K562 (cell line): Measurements from ENCODE around the gene GAL3ST1. TPM values are rescaled to one million over a fixed set of nuclear protein-coding genes. Genes with fewer than 3 reads are reported as not detected.

Experiments used
- BCOR ChIP-seq: fragments of 450-650 bp; IDR thresholded peaks from 2 replicates; pipeline ENCODE4 v1.6.1; 2016
- CBFB ChIP-seq: sonication (generic); formaldehyde crosslinking; IDR thresholded peaks from 2 replicates; pipeline ENCODE4 v1.4.0; 2020; ENCODE audit warnings: mild to moderate bottlenecking, missing genetic modification reagents
- CREB3 ChIP-seq: fragments of 450-650 bp; conservative IDR thresholded peaks from 2 replicates; pipeline ENCODE4 v1.6.1; 2016; ENCODE audit warnings: missing genetic modification characterization, low read depth, mild to moderate bottlenecking, missing compliant biosample characterization, moderate library complexity
- E4F1 ChIP-seq: fragments of 250-450 bp; sonication (Bioruptor Pico); IDR thresholded peaks from 2 replicates; pipeline ENCODE4 v1.5.0; 2021; ENCODE audit warnings: mild to moderate bottlenecking, borderline replicate concordance
- ESRRB ChIP-seq: fragments of 250-450 bp; sonication (Bioruptor Pico); IDR thresholded peaks from 2 replicates; pipeline ENCODE4 v1.5.0; 2020; ENCODE audit warnings: mild to moderate bottlenecking, moderate library complexity, borderline replicate concordance
- HSF4 ChIP-seq: fragments of 250-450 bp; sonication (Bioruptor Pico); IDR thresholded peaks from 2 replicates; pipeline ENCODE4 v2.1.2; 2022; ENCODE audit warnings: mild to moderate bottlenecking, moderate library complexity, borderline replicate concordance
- KDM2B ChIP-seq: fragments of 250-450 bp; sonication (Bioruptor Pico); IDR thresholded peaks from 2 replicates; pipeline ENCODE4 v1.8.0; 2021; ENCODE audit warnings: mild to moderate bottlenecking, moderate library complexity
- PHF20 ChIP-seq: fragments of 450-650 bp; IDR thresholded peaks from 2 replicates; pipeline ENCODE4 v1.6.1; 2018; ENCODE audit not compliant: partially characterized antibody
- PHF21A ChIP-seq: fragments of 450-650 bp; IDR thresholded peaks from 2 replicates; pipeline ENCODE4 v1.6.1; 2017; ENCODE audit warnings: low read depth, borderline replicate concordance
- RBM34 ChIP-seq: fragments of 200-400 bp; formaldehyde crosslinking; IDR thresholded peaks from 2 replicates; pipeline ENCODE4 v1.6.1; 2018; ENCODE audit warnings: low read length, borderline replicate concordance; ENCODE audit not compliant: insufficient read depth
- SMAD1 ChIP-seq: fragments of 150-350 bp; IDR thresholded peaks from 2 replicates; pipeline ENCODE4 v1.6.1; 2014; ENCODE audit warnings: low read length, low read depth; ENCODE audit not compliant: partially characterized antibody
- ZFPM2 ChIP-seq: fragments of 250-450 bp; sonication (Bioruptor Pico); IDR thresholded peaks from 2 replicates; pipeline ENCODE4 v1.5.1; 2022; ENCODE audit warnings: mild to moderate bottlenecking
- ZNF407 ChIP-seq: fragments of 450-650 bp; IDR thresholded peaks from 2 replicates; pipeline ENCODE4 v1.6.1; 2016; ENCODE audit warnings: low read depth
- polyA plus RNA-seq, 8 experiments: library from polyadenylated mRNA; depleted of rRNA in 4 of 8; stranded (reverse) in 5 of 8; unstranded in 3 of 8; fragments of >200 nt; fragmentation: Nextera tagmentation in 2 of 8; fragmentation: Illumina TruSeq in 1 of 8; extraction: Ambion mirVana in 2 of 8; extraction: Trizol in 1 of 8; gene quantifications; 2 replicates each; pipeline versions ENCODE4 v1.2.1 to v1.2.3, GENCODE V29; 2011 to 2014; ENCODE audit warnings: inconsistent platforms in 1 of 8, missing spikeins in 1 of 8
- total RNA-seq, 7 experiments: library from RNA; depleted of rRNA in 6 of 7; stranded (reverse); fragments of >200 nt in 6 of 7; fragmentation: Illumina TruSeq in 2 of 7; extraction: Trizol in 2 of 7; gene quantifications; 2 replicates each; pipeline versions ENCODE4 v1.2.1 to v1.2.3, GENCODE V29; 2011 to 2021; ENCODE audit warnings: low replicate concordance in 1 of 7

Gene GAL3ST1
- total and polyA plus RNA-seq, 9 of the 15 experiments (the other 6 are each of a cell fraction or from before 2014, with no cell fraction given): 0.03 to 1.9 (median 0.33) TPM; not detected in 1

- TF ChIP-seq ZNF407 (no peak), HSF4 (CRISPR knock-in tag) (no peak), E4F1 (no peak), CBFB (CRISPR knock-in tag) (no peak), PHF20 (no peak), CREB3 (tag) (no peak), BCOR (no peak), RBM34 (no peak), SMAD1 (no peak), KDM2B (no peak), ZFPM2 (CRISPR knock-in tag) (no peak), ESRRB (CRISPR knock-in tag) (no peak), PHF21A (no peak)
These were observed 12.1 kb downstream of the GAL3ST1 start (continued) for GRCh38 chr22:30562366-30562765.
